ENCODE results near the gene LCE6A.

LCE6A gene

GRCh38 chr1:152842556-152842955 is at the start of gene LCE6A:
Gene LCE6A (plus strand): TSS chr1:152842856. CDS start chr1:152843521, 665 bp downstream.
- no peak within 1 kb of the TSS for H3K4me3 Mint-ChIP-seq
- H3K27ac Mint-ChIP-seq, result no peak within 1 kb of the TSS
- peaks cover 1% of the 10 kb centered on the region for H3K27me3 Mint-ChIP-seq
- H3K36me3 Mint-ChIP-seq (ENCODE audit: low read depth), result no peaks in the 10 kb centered on the region
- H3K9me3 Mint-ChIP-seq, result no peaks in the 10 kb centered on the region
- intact Hi-C loops (cut with micrococcal nuclease), result no loop called here
- no peaks in the 10 kb centered on the region for H3K4me1 Mint-ChIP-seq (ENCODE audit: low read depth)

GRCh38 chr1:152795686-152796085 is 47.0 kb upstream of the LCE6A start:
- no peak overlapping the region for H3K4me3 Mint-ChIP-seq
- H3K27ac Mint-ChIP-seq, result no peak overlapping the region
- peaks cover 8% of the 10 kb centered on the region for H3K27me3 Mint-ChIP-seq
- H3K36me3 Mint-ChIP-seq (ENCODE audit: low read depth), result no peaks in the 10 kb centered on the region
- H3K4me1 Mint-ChIP-seq (ENCODE audit: low read depth), result no peaks in the 10 kb centered on the region
- intact Hi-C loops (cut with micrococcal nuclease), result no loop called here
- no peaks in the 10 kb centered on the region for H3K9me3 Mint-ChIP-seq

- intact Hi-C loops (cut with micrococcal nuclease), result no loop called here
- Mint-ChIP-seq H3K4me1 (ENCODE audit: low read depth) (no peaks in the 10 kb centered on the region), H3K36me3 (ENCODE audit: low read depth) (no peaks in the 10 kb centered on the region), H3K27me3 (peaks cover 8% of the 10 kb centered on the region), H3K27ac (no peak within 1 kb of the TSS), H3K9me3 (no peaks in the 10 kb centered on the region), H3K4me3 (no peak within 1 kb of the TSS)
Observed at GRCh38 chr1:152796421-152796820, 46.2 kb upstream of the LCE6A start, which contains the start of gene LCE1D. Gene LCE1D (plus strand): TSS chr1:152796721. CDS start chr1:152797795, 1,074 bp downstream.

GRCh38 chr1:152801333-152801732 is 41.3 kb upstream of the LCE6A start:
- H3K27me3 Mint-ChIP-seq, result peaks cover 13% of the 10 kb centered on the region
- no peaks in the 10 kb centered on the region for H3K36me3 Mint-ChIP-seq (ENCODE audit: low read depth)
- H3K4me1 Mint-ChIP-seq (ENCODE audit: low read depth), result no peaks in the 10 kb centered on the region
- intact Hi-C loops (cut with micrococcal nuclease), result no loop called here
- no peak overlapping the region for H3K4me3 Mint-ChIP-seq
- H3K27ac Mint-ChIP-seq, result no peak overlapping the region
- H3K9me3 Mint-ChIP-seq, result no peaks in the 10 kb centered on the region

- Mint-ChIP-seq H3K27me3 (peaks cover 8% of the 10 kb centered on the region), H3K36me3 (ENCODE audit: low read depth) (no peaks in the 10 kb centered on the region), H3K4me1 (ENCODE audit: low read depth) (no peaks in the 10 kb centered on the region), H3K27ac (no peak within 1 kb of the TSS), H3K9me3 (no peaks in the 10 kb centered on the region), H3K4me3 (no peak within 1 kb of the TSS)
- intact Hi-C loops (cut with micrococcal nuclease), result no loop called here
Observed at GRCh38 chr1:152806576-152806975, 36.1 kb upstream of the LCE6A start, which contains the start of gene LCE1C. Gene LCE1C (minus strand): TSS chr1:152806651. CDS start chr1:152805478, 1,173 bp downstream.

- no peak overlapping the region for H3K27ac Mint-ChIP-seq
- no peak overlapping the region for H3K4me3 Mint-ChIP-seq
- H3K9me3 Mint-ChIP-seq, result no peaks in the 10 kb centered on the region
- H3K27me3 Mint-ChIP-seq, result peaks cover 10% of the 10 kb centered on the region
- H3K36me3 Mint-ChIP-seq (ENCODE audit: low read depth), result no peaks in the 10 kb centered on the region
- no peaks in the 10 kb centered on the region for H3K4me1 Mint-ChIP-seq (ENCODE audit: low read depth)
- intact Hi-C loops (cut with micrococcal nuclease), result no loop called here
Observed at GRCh38 chr1:152811050-152811449, 31.6 kb upstream of the LCE6A start.

GRCh38 chr1:152811671-152812070 is 31.0 kb upstream of the LCE6A start, which contains the start of gene LCE1B:
Gene LCE1B (plus strand): TSS chr1:152811971. CDS start chr1:152812447, 476 bp downstream.
- H3K27ac Mint-ChIP-seq, result no peak within 1 kb of the TSS
- H3K9me3 Mint-ChIP-seq, result no peaks in the 10 kb centered on the region
- H3K4me1 Mint-ChIP-seq (ENCODE audit: low read depth), result no peaks in the 10 kb centered on the region
- peaks cover 8% of the 10 kb centered on the region for H3K27me3 Mint-ChIP-seq
- no peak within 1 kb of the TSS for H3K4me3 Mint-ChIP-seq
- intact Hi-C loops (cut with micrococcal nuclease), result no loop called here
- H3K36me3 Mint-ChIP-seq (ENCODE audit: low read depth), result no peaks in the 10 kb centered on the region

GRCh38 chr1:152817309-152817708 is 25.3 kb upstream of the LCE6A start:
- no peak overlapping the region for H3K4me3 Mint-ChIP-seq
- no peaks in the 10 kb centered on the region for H3K36me3 Mint-ChIP-seq (ENCODE audit: low read depth)
- no peak overlapping the region for H3K27ac Mint-ChIP-seq
- H3K27me3 Mint-ChIP-seq, result peaks cover 7% of the 10 kb centered on the region
- H3K4me1 Mint-ChIP-seq (ENCODE audit: low read depth), result peaks cover 16% of the 10 kb centered on the region
- intact Hi-C loops (cut with micrococcal nuclease), result no loop called here
- no peaks in the 10 kb centered on the region for H3K9me3 Mint-ChIP-seq

GRCh38 chr1:152823294-152823693 is 19.4 kb upstream of the LCE6A start:
- H3K27me3 Mint-ChIP-seq, result peaks cover 6% of the 10 kb centered on the region
- intact Hi-C loops (cut with micrococcal nuclease), result no loop called here
- H3K36me3 Mint-ChIP-seq (ENCODE audit: low read depth), result no peaks in the 10 kb centered on the region
- H3K4me3 Mint-ChIP-seq, result no peak overlapping the region
- no peak overlapping the region for H3K27ac Mint-ChIP-seq
- no peaks in the 10 kb centered on the region for H3K9me3 Mint-ChIP-seq
- H3K4me1 Mint-ChIP-seq (ENCODE audit: low read depth), result peaks cover 16% of the 10 kb centered on the region

- no peaks in the 10 kb centered on the region for H3K9me3 Mint-ChIP-seq
- H3K27me3 Mint-ChIP-seq, result peaks cover 6% of the 10 kb centered on the region
- no peak overlapping the region for H3K4me3 Mint-ChIP-seq
- H3K36me3 Mint-ChIP-seq (ENCODE audit: low read depth), result no peaks in the 10 kb centered on the region
- H3K27ac Mint-ChIP-seq, result no peak overlapping the region
- intact Hi-C loops (cut with micrococcal nuclease), result no loop called here
- H3K4me1 Mint-ChIP-seq (ENCODE audit: low read depth), result peaks cover 6% of the 10 kb centered on the region
Observed at GRCh38 chr1:152824964-152825363, 17.7 kb upstream of the LCE6A start.

GRCh38 chr1:152827173-152827572 is 15.5 kb upstream of the LCE6A start, which contains the start of gene LCE1A:
Gene LCE1A (plus strand): TSS chr1:152827473. CDS start chr1:152827473, 0 bp downstream.
- no peak within 1 kb of the TSS for H3K27ac Mint-ChIP-seq
- intact Hi-C loops (cut with micrococcal nuclease), result no loop called here
- no peaks in the 10 kb centered on the region for H3K4me1 Mint-ChIP-seq (ENCODE audit: low read depth)
- H3K36me3 Mint-ChIP-seq (ENCODE audit: low read depth), result no peaks in the 10 kb centered on the region
- peaks cover 6% of the 10 kb centered on the region for H3K27me3 Mint-ChIP-seq
- H3K4me3 Mint-ChIP-seq, result no peak within 1 kb of the TSS
- H3K9me3 Mint-ChIP-seq, result no peaks in the 10 kb centered on the region

- H3K4me3 Mint-ChIP-seq, result no peak overlapping the region
- intact Hi-C loops (cut with micrococcal nuclease), result no loop called here
- H3K36me3 Mint-ChIP-seq (ENCODE audit: low read depth), result no peaks in the 10 kb centered on the region
- no peaks in the 10 kb centered on the region for H3K9me3 Mint-ChIP-seq
- H3K27ac Mint-ChIP-seq, result no peak overlapping the region
- peaks cover 3% of the 10 kb centered on the region for H3K27me3 Mint-ChIP-seq
- H3K4me1 Mint-ChIP-seq (ENCODE audit: low read depth), result no peaks in the 10 kb centered on the region
Observed at GRCh38 chr1:152836870-152837269, 5.8 kb upstream of the LCE6A start.

GRCh38 chr1:152855661-152856060 is 13.0 kb downstream of the LCE6A start:
- H3K27ac Mint-ChIP-seq, result no peak overlapping the region
- H3K9me3 Mint-ChIP-seq, result no peaks in the 10 kb centered on the region
- H3K36me3 Mint-ChIP-seq (ENCODE audit: low read depth), result no peaks in the 10 kb centered on the region
- H3K4me1 Mint-ChIP-seq (ENCODE audit: low read depth), result no peaks in the 10 kb centered on the region
- H3K4me3 Mint-ChIP-seq, result no peak overlapping the region
- intact Hi-C loops (cut with micrococcal nuclease), result no loop called here
- peaks cover 2% of the 10 kb centered on the region for H3K27me3 Mint-ChIP-seq

- Mint-ChIP-seq H3K27ac (no peak overlapping the region), H3K27me3 (peaks cover 2% of the 10 kb centered on the region)
Observed at GRCh38 chr1:152858062-152858461, 15.4 kb downstream of the LCE6A start.

GRCh38 chr1:152859696-152860095 is 17.0 kb downstream of the LCE6A start, which contains the start of gene LCE7A:
Gene LCE7A (plus strand): TSS chr1:152859996. CDS start chr1:152860698, 702 bp downstream.
- intact Hi-C loops (cut with micrococcal nuclease), result no loop called here
- Mint-ChIP-seq H3K27ac (no peak within 1 kb of the TSS), H3K36me3 (ENCODE audit: low read depth) (no peaks in the 10 kb centered on the region), H3K4me1 (ENCODE audit: low read depth) (no peaks in the 10 kb centered on the region), H3K27me3 (peaks cover 2% of the 10 kb centered on the region), H3K4me3 (no peak within 1 kb of the TSS), H3K9me3 (no peaks in the 10 kb centered on the region)

More at GRCh38 chr1:152858062-152858461, 15.4 kb downstream of the LCE6A start:
- no peaks in the 10 kb centered on the region for H3K4me1 Mint-ChIP-seq (ENCODE audit: low read depth)
- no peaks in the 10 kb centered on the region for H3K9me3 Mint-ChIP-seq
- no peaks in the 10 kb centered on the region for H3K36me3 Mint-ChIP-seq (ENCODE audit: low read depth)
- intact Hi-C loops (cut with micrococcal nuclease), result no loop called here
- no peak overlapping the region for H3K4me3 Mint-ChIP-seq
